Measurements from ENCODE around the gene OLFM3.

- TF ChIP-seq, protein P1, sequence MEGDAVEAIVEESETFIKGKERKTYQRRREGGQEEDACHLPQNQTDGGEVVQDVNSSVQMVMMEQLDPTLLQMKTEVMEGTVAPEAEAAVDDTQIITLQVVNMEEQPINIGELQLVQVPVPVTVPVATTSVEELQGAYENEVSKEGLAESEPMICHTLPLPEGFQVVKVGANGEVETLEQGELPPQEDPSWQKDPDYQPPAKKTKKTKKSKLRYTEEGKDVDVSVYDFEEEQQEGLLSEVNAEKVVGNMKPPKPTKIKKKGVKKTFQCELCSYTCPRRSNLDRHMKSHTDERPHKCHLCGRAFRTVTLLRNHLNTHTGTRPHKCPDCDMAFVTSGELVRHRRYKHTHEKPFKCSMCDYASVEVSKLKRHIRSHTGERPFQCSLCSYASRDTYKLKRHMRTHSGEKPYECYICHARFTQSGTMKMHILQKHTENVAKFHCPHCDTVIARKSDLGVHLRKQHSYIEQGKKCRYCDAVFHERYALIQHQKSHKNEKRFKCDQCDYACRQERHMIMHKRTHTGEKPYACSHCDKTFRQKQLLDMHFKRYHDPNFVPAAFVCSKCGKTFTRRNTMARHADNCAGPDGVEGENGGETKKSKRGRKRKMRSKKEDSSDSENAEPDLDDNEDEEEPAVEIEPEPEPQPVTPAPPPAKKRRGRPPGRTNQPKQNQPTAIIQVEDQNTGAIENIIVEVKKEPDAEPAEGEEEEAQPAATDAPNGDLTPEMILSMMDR (IDR thresholded peaks at IDR 0.05; ENCODE audit: insufficient read depth, low read length, poor library complexity, severe bottlenecking) = no peak
- no peak for TF ChIP-seq EZH2phosphoT487 (conservative IDR thresholded peaks at IDR 0.05; ENCODE audit: low read length)
Measured at GRCh38 chr1:101915597-101915996, 81.1 kb downstream of the OLFM3 start.

Measured in SU-DHL-6 (cell line).